ENCODE measurements around the gene ATP9A. TPM values are rescaled to one million over a fixed set of nuclear protein-coding genes. Genes with fewer than 3 reads are reported as not detected.
"Not testable (repeated sequence)": the region's sequence is repeated elsewhere in the genome, so short reads cannot be mapped to it uniquely, and the experiment has no call there.

Gene ATP9A
- polyA plus RNA-seq, 1 donor from 2014 or later, result 56.1 TPM

DNA sequence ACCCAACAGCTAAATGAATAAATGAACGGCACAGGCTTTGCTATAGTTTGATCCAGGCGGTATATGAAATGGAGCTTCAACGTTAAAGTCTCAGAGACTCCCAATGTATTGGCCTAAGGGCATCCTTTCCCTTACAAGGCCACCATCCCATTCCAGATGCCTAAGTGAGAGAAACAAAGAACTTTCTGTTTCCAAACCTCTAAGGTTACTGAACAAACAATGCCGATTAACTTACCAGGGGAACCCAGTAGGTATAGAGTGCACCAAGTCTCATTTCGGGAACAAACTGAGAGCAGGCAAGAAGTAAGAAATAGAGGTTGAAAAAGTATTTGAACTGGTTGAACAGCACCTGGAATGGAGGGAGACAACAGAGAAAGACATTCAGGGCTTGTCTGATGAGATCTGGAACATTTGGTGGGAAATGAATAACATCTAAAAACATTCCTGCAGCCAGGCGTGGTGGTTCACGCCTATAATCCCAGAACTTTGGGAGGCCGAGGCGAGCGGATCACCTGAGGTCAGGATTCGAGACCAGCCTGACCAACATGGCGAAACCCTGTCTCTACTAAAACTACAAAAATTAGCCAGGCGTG lies 42.5 kb downstream of the ATP9A start:
- H3K9me2 ChIP-seq (ENCODE audit: insufficient read depth, low read length), result no peaks in the 10 kb centered on the region
- no peak overlapping the region for H3K4me2 ChIP-seq (ENCODE audit: low read length)
- no peaks in the 10 kb centered on the region for H4K20me1 ChIP-seq (ENCODE audit: insufficient read depth)
- H3K36me3 ChIP-seq (ENCODE audit: insufficient read depth, low read length), result no peaks in the 10 kb centered on the region
- no peaks in the 10 kb centered on the region for H3K9me3 ChIP-seq (ENCODE audit: low read length)
- H3K9ac ChIP-seq (ENCODE audit: low read length), result no peak overlapping the region
- TF ChIP-seq, protein P1, sequence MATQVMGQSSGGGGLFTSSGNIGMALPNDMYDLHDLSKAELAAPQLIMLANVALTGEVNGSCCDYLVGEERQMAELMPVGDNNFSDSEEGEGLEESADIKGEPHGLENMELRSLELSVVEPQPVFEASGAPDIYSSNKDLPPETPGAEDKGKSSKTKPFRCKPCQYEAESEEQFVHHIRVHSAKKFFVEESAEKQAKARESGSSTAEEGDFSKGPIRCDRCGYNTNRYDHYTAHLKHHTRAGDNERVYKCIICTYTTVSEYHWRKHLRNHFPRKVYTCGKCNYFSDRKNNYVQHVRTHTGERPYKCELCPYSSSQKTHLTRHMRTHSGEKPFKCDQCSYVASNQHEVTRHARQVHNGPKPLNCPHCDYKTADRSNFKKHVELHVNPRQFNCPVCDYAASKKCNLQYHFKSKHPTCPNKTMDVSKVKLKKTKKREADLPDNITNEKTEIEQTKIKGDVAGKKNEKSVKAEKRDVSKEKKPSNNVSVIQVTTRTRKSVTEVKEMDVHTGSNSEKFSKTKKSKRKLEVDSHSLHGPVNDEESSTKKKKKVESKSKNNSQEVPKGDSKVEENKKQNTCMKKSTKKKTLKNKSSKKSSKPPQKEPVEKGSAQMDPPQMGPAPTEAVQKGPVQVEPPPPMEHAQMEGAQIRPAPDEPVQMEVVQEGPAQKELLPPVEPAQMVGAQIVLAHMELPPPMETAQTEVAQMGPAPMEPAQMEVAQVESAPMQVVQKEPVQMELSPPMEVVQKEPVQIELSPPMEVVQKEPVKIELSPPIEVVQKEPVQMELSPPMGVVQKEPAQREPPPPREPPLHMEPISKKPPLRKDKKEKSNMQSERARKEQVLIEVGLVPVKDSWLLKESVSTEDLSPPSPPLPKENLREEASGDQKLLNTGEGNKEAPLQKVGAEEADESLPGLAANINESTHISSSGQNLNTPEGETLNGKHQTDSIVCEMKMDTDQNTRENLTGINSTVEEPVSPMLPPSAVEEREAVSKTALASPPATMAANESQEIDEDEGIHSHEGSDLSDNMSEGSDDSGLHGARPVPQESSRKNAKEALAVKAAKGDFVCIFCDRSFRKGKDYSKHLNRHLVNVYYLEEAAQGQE (IDR thresholded peaks at IDR 0.05; ENCODE audit: borderline replicate concordance), result no peak
- no peak for TF ChIP-seq RAD21 (conservative IDR thresholded peaks at IDR 0.05)
- no peaks in the 10 kb centered on the region for H3K27me3 ChIP-seq (ENCODE audit: insufficient read depth, low read depth, low read length)
- H3K27ac ChIP-seq (ENCODE audit: low read length), result no peak overlapping the region
- no peaks in the 10 kb centered on the region for H3K79me2 ChIP-seq (replicated peaks; ENCODE audit: insufficient read depth, low read length)
- H2AFZ ChIP-seq (ENCODE audit: low read depth, low read length), result no peak overlapping the region
- no peaks in the 10 kb centered on the region for H3F3A ChIP-seq (ENCODE audit: insufficient read depth, low read length, poor library complexity, severe bottlenecking)
- H3K4me3 ChIP-seq (ENCODE audit: low read length), result no peak overlapping the region

DNA sequence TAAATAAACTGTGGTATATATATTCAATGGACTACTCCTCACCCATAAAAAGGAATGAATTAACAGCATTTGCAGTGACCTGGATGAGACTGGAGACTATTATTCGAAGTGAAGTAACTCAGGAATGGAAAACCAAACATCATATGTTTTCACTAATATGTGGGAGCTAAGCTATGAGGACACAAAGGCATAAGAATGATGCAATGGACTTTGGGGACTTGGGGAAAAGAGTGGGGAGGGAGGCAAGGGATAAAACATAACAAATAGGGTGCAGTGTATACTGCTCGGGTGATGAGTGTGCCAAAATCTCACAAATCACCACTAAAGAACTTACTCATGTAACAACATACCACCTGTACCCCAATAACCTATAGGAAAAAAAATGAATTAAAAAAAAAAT lies 45.2 kb downstream of the ATP9A start:
- H3K4me3 ChIP-seq (ENCODE audit: low read length); H3K79me2 ChIP-seq (replicated peaks; ENCODE audit: insufficient read depth, low read length); H4K20me1 ChIP-seq (ENCODE audit: insufficient read depth); H3F3A ChIP-seq (ENCODE audit: insufficient read depth, low read length, poor library complexity, severe bottlenecking); H3K9ac ChIP-seq (ENCODE audit: low read length); H2AFZ ChIP-seq (ENCODE audit: low read depth, low read length); H3K4me2 ChIP-seq (ENCODE audit: low read length); H3K9me3 ChIP-seq (ENCODE audit: low read length); H3K36me3 ChIP-seq (ENCODE audit: insufficient read depth, low read length); H3K9me2 ChIP-seq (ENCODE audit: insufficient read depth, low read length); H3K27ac ChIP-seq (ENCODE audit: low read length); H3K27me3 ChIP-seq (ENCODE audit: insufficient read depth, low read depth, low read length): not testable (repeated sequence)

DNA sequence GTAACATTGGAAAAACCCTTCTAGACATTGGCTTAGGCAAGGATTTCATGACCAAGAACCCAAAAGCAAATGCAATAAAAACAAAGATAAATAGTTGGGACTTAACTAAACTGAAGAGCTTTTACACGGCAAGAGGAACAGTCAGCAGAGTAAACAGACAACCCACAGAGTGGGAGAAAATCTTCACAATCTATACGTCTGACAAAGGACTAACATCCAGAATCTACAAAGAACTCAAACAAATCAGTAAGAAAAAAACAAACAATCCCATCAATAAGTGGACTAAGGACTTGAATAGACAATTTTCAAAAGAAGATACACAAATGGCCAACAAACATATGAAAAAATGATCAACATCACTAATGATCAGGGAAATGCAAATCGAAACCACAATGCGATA lies 45.9 kb downstream of the ATP9A start:
- not testable (repeated sequence) for H3K4me2 ChIP-seq (ENCODE audit: low read length); H3K9me2 ChIP-seq (ENCODE audit: insufficient read depth, low read length); H2AFZ ChIP-seq (ENCODE audit: low read depth, low read length)

DNA sequence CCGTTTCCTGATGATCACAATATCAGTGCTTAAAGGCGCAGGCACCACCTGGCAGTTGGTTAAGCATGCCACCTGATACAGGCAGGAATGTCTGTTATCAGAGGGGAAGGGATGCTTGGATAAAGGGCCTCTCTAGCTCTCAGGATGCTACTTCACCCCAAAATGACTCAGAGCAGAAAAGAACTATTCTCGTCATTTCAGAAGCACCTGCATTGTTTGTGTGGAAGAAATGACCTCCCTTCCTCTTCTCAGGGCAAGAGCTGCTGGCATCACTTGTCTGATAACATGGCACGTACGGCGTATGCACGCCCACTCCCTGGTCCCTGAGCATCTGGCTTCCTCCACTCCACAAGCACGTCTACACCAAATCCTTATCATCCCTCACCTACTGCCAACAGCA lies 47.3 kb downstream of the ATP9A start:
- H3F3A ChIP-seq (ENCODE audit: insufficient read depth, low read length, poor library complexity, severe bottlenecking), result no peaks in the 10 kb centered on the region
- no peaks in the 10 kb centered on the region for H3K9me2 ChIP-seq (ENCODE audit: insufficient read depth, low read length)
- H2AFZ ChIP-seq (ENCODE audit: low read depth, low read length), result no peak overlapping the region
- H4K20me1 ChIP-seq (ENCODE audit: insufficient read depth), result no peaks in the 10 kb centered on the region
- no peak overlapping the region for H3K4me2 ChIP-seq (ENCODE audit: low read length)
- H3K9me3 ChIP-seq (ENCODE audit: low read length), result no peaks in the 10 kb centered on the region
- no peaks in the 10 kb centered on the region for H3K36me3 ChIP-seq (ENCODE audit: insufficient read depth, low read length)
- TF ChIP-seq MXI1 (conservative IDR thresholded peaks at IDR 0.05; ENCODE audit: poor library complexity, severe bottlenecking) (no peak), POLR2AphosphoS5 (IDR thresholded peaks at IDR 0.05) (no peak), EZH2 (IDR thresholded peaks at IDR 0.05; ENCODE audit: borderline replicate concordance, insufficient read depth, low read length, poor library complexity, severe bottlenecking) (no peak)
- H3K4me3 ChIP-seq (ENCODE audit: low read length), result no peak overlapping the region
- no peaks in the 10 kb centered on the region for H3K27me3 ChIP-seq (ENCODE audit: insufficient read depth, low read depth, low read length)
- H3K9ac ChIP-seq (ENCODE audit: low read length), result no peak overlapping the region
- no peaks in the 10 kb centered on the region for H3K79me2 ChIP-seq (replicated peaks; ENCODE audit: insufficient read depth, low read length)
- no peak overlapping the region for H3K27ac ChIP-seq (ENCODE audit: low read length)

More for the DNA sequence above, 45.9 kb downstream of the ATP9A start:
- not testable (repeated sequence) for H4K20me1 ChIP-seq (ENCODE audit: insufficient read depth); H3K79me2 ChIP-seq (replicated peaks; ENCODE audit: insufficient read depth, low read length); H3K27me3 ChIP-seq (ENCODE audit: insufficient read depth, low read depth, low read length); H3K9ac ChIP-seq (ENCODE audit: low read length); H3K36me3 ChIP-seq (ENCODE audit: insufficient read depth, low read length); H3F3A ChIP-seq (ENCODE audit: insufficient read depth, low read length, poor library complexity, severe bottlenecking); H3K4me3 ChIP-seq (ENCODE audit: low read length); H3K27ac ChIP-seq (ENCODE audit: low read length); H3K9me3 ChIP-seq (ENCODE audit: low read length)

All from neural cell (in vitro differentiated cells).